Mesodermal cell (in vitro differentiated cells): ENCODE results near the gene CD300C.
"Not testable (repeated sequence)": the region's sequence is repeated elsewhere in the genome, so short reads cannot be mapped to it uniquely, and the experiment has no call there.

Experiments
- H3K27ac ChIP-seq: 2 replicates; pipeline ENCODE4 v1.7.0; 2013; ENCODE audit warnings: mild to moderate bottlenecking, low read depth, low read length, moderate library complexity; ENCODE audit not compliant: severe bottlenecking
- H3K36me3 ChIP-seq: 2 replicates; pipeline ENCODE4 v1.7.1; 2013; ENCODE audit warnings: mild to moderate bottlenecking, low read length, moderate library complexity; ENCODE audit not compliant: control insufficient read depth, insufficient read depth
- H3K4me1 ChIP-seq: one replicate; pipeline ENCODE4 v1.7.1; 2013; ENCODE audit warnings: mild to moderate bottlenecking, low read length; ENCODE audit not compliant: insufficient read depth, control insufficient read depth, poor library complexity, severe bottlenecking
- H3K4me3 ChIP-seq: 2 replicates; pipeline ENCODE4 v1.7.0; 2013; ENCODE audit warnings: low read length, control low read depth, mild to moderate bottlenecking; ENCODE audit not compliant: insufficient read depth, poor library complexity, severe bottlenecking; ENCODE audit errors: extremely low read depth
- H3K9me3 ChIP-seq: 2 replicates; pipeline ENCODE4 v1.7.1; 2013; ENCODE audit warnings: mild to moderate bottlenecking, low read length, moderate library complexity; ENCODE audit not compliant: control insufficient read depth
- WGBS, 2 experiments: methylation state at CpG; one replicate each; pipeline ENCODE4 v1.1.5; 2013; ENCODE audit warnings: missing lambda C conversion rate in 2 of 2; ENCODE audit not compliant: insufficient coverage in 2 of 2; 5-methylcytosine and 5-hydroxymethylcytosine counted together

CD300C gene

GRCh38 chr17:74558882-74559519 lies 13.1 kb upstream of the CD300C start:
- no peaks in the 10 kb centered on the region for H3K36me3 ChIP-seq
- H3K4me3 ChIP-seq, result no peak overlapping the region
- H3K27ac ChIP-seq, result no peak overlapping the region
- 76 to 83% methylated on average over 4 to 6 of the region's 6 CpGs for WGBS, 2 experiments
- peaks cover 9% of the 10 kb centered on the region for H3K9me3 ChIP-seq
- no peaks in the 10 kb centered on the region for H3K4me1 ChIP-seq

- H3K36me3 ChIP-seq, H3K27ac ChIP-seq, H3K4me1 ChIP-seq, H3K4me3 ChIP-seq, H3K9me3 ChIP-seq: not testable (repeated sequence)
- 70 to 72% methylated on average over 4 of the region's 4 CpGs for WGBS, 2 experiments
Observed at GRCh38 chr17:74558402-74558801, 12.5 kb upstream of the CD300C start.

- H3K4me3 ChIP-seq, result no peak overlapping the region
- no peak overlapping the region for H3K27ac ChIP-seq
- peaks cover 9% of the 10 kb centered on the region for H3K9me3 ChIP-seq
- H3K4me1 ChIP-seq, result no peaks in the 10 kb centered on the region
- H3K36me3 ChIP-seq, result no peaks in the 10 kb centered on the region
- 88 to 92% methylated on average over 5 of the region's 7 CpGs for WGBS, 2 experiments
Observed at GRCh38 chr17:74555427-74555940, 9.6 kb upstream of the CD300C start.

GRCh38 chr17:74554909-74555308 lies 9.0 kb upstream of the CD300C start:
- Histone ChIP-seq H3K36me3 (no peaks in the 10 kb centered on the region), H3K4me3 (no peak overlapping the region)
- 86 to 91% methylated on average over 4 to 5 of the region's 6 CpGs for WGBS, 2 experiments

GRCh38 chr17:74552037-74552436 lies 6.1 kb upstream of the CD300C start:
- Histone ChIP-seq H3K27ac (no peak overlapping the region), H3K36me3 (no peaks in the 10 kb centered on the region), H3K4me1 (no peaks in the 10 kb centered on the region), H3K4me3 (no peak overlapping the region), H3K9me3 (no peaks in the 10 kb centered on the region)
- WGBS, 2 experiments, result 67 to 83% methylated on average over 3 to 6 of the region's 7 CpGs

More at GRCh38 chr17:74554909-74555308, 9.0 kb upstream of the CD300C start:
- Histone ChIP-seq H3K27ac (no peak overlapping the region), H3K9me3 (peaks cover 9% of the 10 kb centered on the region), H3K4me1 (no peaks in the 10 kb centered on the region)

GRCh38 chr17:74550602-74551001 lies 4.7 kb upstream of the CD300C start:
- WGBS, 2 experiments, result 94% methylated on average over 15 of the region's 15 CpGs
- Histone ChIP-seq H3K4me3 (no peak overlapping the region), H3K9me3 (no peaks in the 10 kb centered on the region), H3K36me3 (no peaks in the 10 kb centered on the region), H3K4me1 (no peaks in the 10 kb centered on the region), H3K27ac (no peak overlapping the region)

- no peaks in the 10 kb centered on the region for H3K36me3 ChIP-seq
- no peaks in the 10 kb centered on the region for H3K9me3 ChIP-seq
- no peak overlapping the region for H3K27ac ChIP-seq
- no peaks in the 10 kb centered on the region for H3K4me1 ChIP-seq
- no peak overlapping the region for H3K4me3 ChIP-seq
- 88 to 93% methylated on average over 7 of the region's 7 CpGs for WGBS, 2 experiments
Observed at GRCh38 chr17:74549343-74549742, 3.4 kb upstream of the CD300C start.

- 92 to 95% methylated on average over 2 to 3 of the region's 3 CpGs for WGBS, 2 experiments
- H3K36me3 ChIP-seq, result no peaks in the 10 kb centered on the region
- no peak overlapping the region for H3K4me3 ChIP-seq
- H3K27ac ChIP-seq, result no peak overlapping the region
- no peaks in the 10 kb centered on the region for H3K9me3 ChIP-seq
- H3K4me1 ChIP-seq, result no peaks in the 10 kb centered on the region
Observed at GRCh38 chr17:74547736-74548135, 1.8 kb upstream of the CD300C start.

GRCh38 chr17:74547264-74547663 lies 1.3 kb upstream of the CD300C start:
- WGBS, 2 experiments, result 82 to 91% methylated on average over 7 of the region's 7 CpGs
- Histone ChIP-seq H3K27ac (no peak overlapping the region), H3K4me3 (no peak overlapping the region), H3K9me3 (no peaks in the 10 kb centered on the region), H3K4me1 (no peaks in the 10 kb centered on the region), H3K36me3 (no peaks in the 10 kb centered on the region)

- no peaks in the 10 kb centered on the region for H3K4me1 ChIP-seq
- H3K36me3 ChIP-seq, result no peaks in the 10 kb centered on the region
- H3K9me3 ChIP-seq, result no peaks in the 10 kb centered on the region
- no peak overlapping the region for H3K4me3 ChIP-seq
- no peak overlapping the region for H3K27ac ChIP-seq
- 85 to 89% methylated on average over 4 to 5 of the region's 7 CpGs for WGBS, 2 experiments
Observed at GRCh38 chr17:74546586-74546985, 671 bp upstream of the CD300C start.

GRCh38 chr17:74544991-74545842 lies 698 bp downstream of the CD300C start:
- WGBS, 2 experiments, result 90 to 95% methylated on average over 9 to 16 of the region's 16 CpGs
- Histone ChIP-seq H3K4me3 (no peak overlapping the region), H3K27ac (no peak overlapping the region), H3K36me3 (no peaks in the 10 kb centered on the region), H3K9me3 (no peaks in the 10 kb centered on the region), H3K4me1 (no peaks in the 10 kb centered on the region)
